ENCODE measurements around the gene PAPPA2.
A peak's percentile ranks its signal among the peaks of the same experiment; 100 is the strongest.
"Not testable (repeated sequence)": the region's sequence is repeated elsewhere in the genome, so short reads cannot be mapped to it uniquely, and the experiment has no call there.

The PAPPA2 gene

GRCh38 chr1:176692988-176693696 lies 230.2 kb downstream of the PAPPA2 start:
- no peak for DNase-seq (ENCODE audit: low spot score)

GRCh38 chr1:176693697-176694329 lies 230.8 kb downstream of the PAPPA2 start:
- no peak for DNase-seq (ENCODE audit: low spot score)

- no peak for DNase-seq (ENCODE audit: low spot score)
Observed at GRCh38 chr1:176694713-176695112, 231.7 kb downstream of the PAPPA2 start.

GRCh38 chr1:176696109-176696508 lies 233.1 kb downstream of the PAPPA2 start:
- DNase-seq (ENCODE audit: low spot score): no peak

GRCh38 chr1:176696689-176697088 lies 233.7 kb downstream of the PAPPA2 start:
- DNase-seq (ENCODE audit: low spot score): no peak

- DNase-seq (ENCODE audit: low spot score): no peak
Observed at GRCh38 chr1:176699821-176700220, 236.8 kb downstream of the PAPPA2 start.

- no peak for DNase-seq (ENCODE audit: low spot score)
Observed at GRCh38 chr1:176701151-176701866, 238.3 kb downstream of the PAPPA2 start.

- no peak for DNase-seq (ENCODE audit: low spot score)
Observed at GRCh38 chr1:176702901-176703300, 239.9 kb downstream of the PAPPA2 start.

- no peak for DNase-seq (ENCODE audit: low spot score)
Observed at GRCh38 chr1:176705585-176705984, 242.6 kb downstream of the PAPPA2 start.

GRCh38 chr1:176717066-176717750 lies 254.2 kb downstream of the PAPPA2 start:
- no peak for DNase-seq (ENCODE audit: low spot score)

- no peak for DNase-seq (ENCODE audit: low spot score)
Observed at GRCh38 chr1:176719447-176719846, 256.5 kb downstream of the PAPPA2 start.

- DNase-seq (ENCODE audit: low spot score): no peak
Observed at GRCh38 chr1:176720838-176721237, 257.9 kb downstream of the PAPPA2 start.

- no peak for DNase-seq (ENCODE audit: low spot score)
Observed at GRCh38 chr1:176733661-176734060, 270.7 kb downstream of the PAPPA2 start.

- DNase-seq (ENCODE audit: low spot score): no peak
Observed at GRCh38 chr1:176735201-176735600, 272.2 kb downstream of the PAPPA2 start.

GRCh38 chr1:176736015-176736414 lies 273.0 kb downstream of the PAPPA2 start:
- no peak for DNase-seq (ENCODE audit: low spot score)

- no peak for DNase-seq (ENCODE audit: low spot score)
Observed at GRCh38 chr1:176741181-176741580, 278.2 kb downstream of the PAPPA2 start.

- DNase-seq (ENCODE audit: low spot score): no peak
Observed at GRCh38 chr1:176742322-176742721, 279.3 kb downstream of the PAPPA2 start.

GRCh38 chr1:176744142-176744541 lies 281.2 kb downstream of the PAPPA2 start:
- no peak for DNase-seq (ENCODE audit: low spot score)

GRCh38 chr1:176745945-176746344 lies 283.0 kb downstream of the PAPPA2 start:
- peak; percentile 10 for DNase-seq (ENCODE audit: low spot score)

- DNase-seq (ENCODE audit: low spot score): no peak
Observed at GRCh38 chr1:176752505-176752904, 289.5 kb downstream of the PAPPA2 start.

- no peak for DNase-seq (ENCODE audit: low spot score)
Observed at GRCh38 chr1:176754676-176755075, 291.7 kb downstream of the PAPPA2 start.

- DNase-seq (ENCODE audit: low spot score): not testable (repeated sequence)
Observed at GRCh38 chr1:176756817-176757216, 293.8 kb downstream of the PAPPA2 start.

- DNase-seq (ENCODE audit: low spot score): no peak
Observed at GRCh38 chr1:176765608-176766007, 302.6 kb downstream of the PAPPA2 start.

Measured in AG08395 (cell line).